HepG2 (cell line): ENCODE measurements around the gene MTA2. TPM values are rescaled to one million over a fixed set of nuclear protein-coding genes. Genes with fewer than 3 reads are reported as not detected.

Experiments used
- ATAC-seq: fragments of 200-7000 bp; cut with Tn5 transposase; 3 replicates; pipeline ENCODE4 v1.9.1; 2020; ENCODE audit warnings: mild to moderate bottlenecking, moderate library complexity
- BruUV-seq: library from RNA; stranded (reverse); fragments of 400-500 nt; replicated peaks from 2 replicates; lab custom pipeline; 2021; lab: Mats Ljungman, UMichigan
- CTCF ChIA-PET: fragments of 300-600 bp; formaldehyde crosslinking; extraction: SDS; loops from one replicate; lab custom pipeline; 2021; ENCODE audit warnings: low total read pairs, inconsistent platforms, low intra/inter-chr PET ratio; lab: Yijun Ruan, JAX
- POLR2A ChIA-PET: fragments of 350-600 bp; sonication (Branson Sonifier 250); formaldehyde crosslinking; loops from one replicate; lab custom pipeline; 2020; ENCODE audit warnings: antibody characterized with exemption, inconsistent platforms; lab: Yijun Ruan, JAX
- DNase-seq: peaks from one replicate; pipeline ENCODE4 v3.0.0-alpha.2; 2015; ENCODE audit warnings: low spot score
- FAIRE-seq: peaks from 3 replicates; lab custom pipeline; 2011; peaks lifted over from hg19 to GRCh38; lab: Jason Lieb, UNC
- H2AFZ ChIP-seq: one replicate; pipeline ENCODE4 v1.6.1; 2011; ENCODE audit warnings: low read length, inconsistent platforms
- H3K27ac ChIP-seq: fragments of 300-600 bp; 3 replicates; pipeline ENCODE4 v1.8.0; 2011; ENCODE audit warnings: mixed run types, mild to moderate bottlenecking, mixed read lengths, low read length, inconsistent platforms; ENCODE audit not compliant: insufficient read depth; ENCODE audit errors: extremely low read length
- H3K27me3 ChIP-seq, 2 experiments: fragments of 200-600 bp in 1 of 2; 2 replicates in 1 of 2; 3 replicates in 1 of 2; pipeline versions ENCODE4 v1.6.0 to v1.8.0; 2011; ENCODE audit warnings: low read length in 2 of 2, mild to moderate bottlenecking in 2 of 2, moderate library complexity in 2 of 2, inconsistent platforms in 1 of 2; ENCODE audit not compliant: insufficient read depth in 2 of 2, control insufficient read depth in 1 of 2
- H3K36me3 ChIP-seq, 2 experiments: fragments of 200-600 bp in 1 of 2; replicated peaks in 1 of 2; 2 replicates in 1 of 2; 3 replicates in 1 of 2; pipeline versions ENCODE4 v1.5.1 to v1.8.0; 2011; ENCODE audit warnings: low read length in 2 of 2, inconsistent platforms in 1 of 2; ENCODE audit not compliant: insufficient read depth in 2 of 2, control insufficient read depth in 1 of 2
- H3K4me1 ChIP-seq: 2 replicates; pipeline ENCODE4 v1.5.1; 2012; ENCODE audit warnings: low read length, inconsistent platforms; ENCODE audit not compliant: insufficient read depth
- H3K4me2 ChIP-seq: 2 replicates; pipeline ENCODE4 v1.6.0; 2011; ENCODE audit warnings: low read depth, low read length, inconsistent platforms
- H3K4me3 ChIP-seq, 3 experiments: fragments of 200-600 bp in 1 of 3; sonication (generic), shearing (Covaris generic) in 1 of 3; replicated peaks in 1 of 3; 2 replicates each; pipeline ENCODE4 v1.5.1; 2011 to 2016; ENCODE audit warnings: low read length in 3 of 3, inconsistent platforms in 2 of 3, low read depth in 2 of 3, mild to moderate bottlenecking in 2 of 3, control low read depth in 1 of 3, mixed read lengths in 1 of 3; ENCODE audit not compliant: insufficient read depth in 1 of 3
- H3K79me2 ChIP-seq: one replicate; pipeline ENCODE4 v1.6.1; 2011; ENCODE audit warnings: low read length, inconsistent platforms; ENCODE audit not compliant: insufficient read depth
- H3K9ac ChIP-seq: 2 replicates; pipeline ENCODE4 v1.6.0; 2011; ENCODE audit warnings: mild to moderate bottlenecking, low read depth, low read length, inconsistent platforms; ENCODE audit not compliant: insufficient read depth
- H3K9me3 ChIP-seq: 2 replicates; pipeline ENCODE4 v1.5.1; 2012; ENCODE audit warnings: mild to moderate bottlenecking, low read length
- H4K20me1 ChIP-seq: 2 replicates; pipeline ENCODE4 v1.6.0; 2011; ENCODE audit warnings: inconsistent platforms, mild to moderate bottlenecking, low read length, moderate library complexity; ENCODE audit not compliant: insufficient read depth
- FOXM1 ChIP-seq: sonication (generic); formaldehyde crosslinking; IDR thresholded peaks from 2 replicates; pipeline ENCODE4 v1.5.0; 2020; ENCODE audit warnings: missing genetic modification reagents
- HMGXB3 ChIP-seq: sonication (generic); formaldehyde crosslinking; IDR thresholded peaks from 2 replicates; pipeline ENCODE4 v1.4.0; 2020; ENCODE audit warnings: missing genetic modification reagents, borderline replicate concordance
- HOXA9 ChIP-seq: sonication (generic); formaldehyde crosslinking; IDR thresholded peaks from 2 replicates; pipeline ENCODE4 v1.8.1; 2022; ENCODE audit warnings: missing genetic modification reagents, mild to moderate bottlenecking, moderate library complexity, borderline replicate concordance
- MAX ChIP-seq: IDR thresholded peaks from 2 replicates; pipeline ENCODE4 v1.6.1; 2012; ENCODE audit warnings: inconsistent platforms
- PCBP2 ChIP-seq: fragments of 200-400 bp; formaldehyde crosslinking; optimal IDR thresholded peaks from 2 replicates; pipeline ENCODE3; 2018; ENCODE audit warnings: low read length, low read depth; ENCODE audit not compliant: poor library complexity, severe bottlenecking
- RFXANK ChIP-seq: IDR thresholded peaks from 2 replicates; pipeline ENCODE4 v1.6.1; 2016
- SMYD3 ChIP-seq: sonication (generic); formaldehyde crosslinking; IDR thresholded peaks from 2 replicates; pipeline ENCODE4 v1.8.1; 2023; ENCODE audit warnings: mild to moderate bottlenecking, missing genetic modification reagents
- ZNF12 ChIP-seq: sonication (generic); formaldehyde crosslinking; IDR thresholded peaks from 2 replicates; pipeline ENCODE4 v1.5.0; 2020; ENCODE audit warnings: missing genetic modification reagents
- ZNF501 ChIP-seq: sonication (generic); formaldehyde crosslinking; IDR thresholded peaks from 2 replicates; pipeline ENCODE4 v1.5.1; 2020; ENCODE audit warnings: mild to moderate bottlenecking, moderate library complexity, missing genetic modification reagents
- ZNF839 ChIP-seq: sonication (generic); formaldehyde crosslinking; IDR thresholded peaks from 2 replicates; pipeline ENCODE4 v1.4.0; 2020; ENCODE audit warnings: missing genetic modification reagents, mild to moderate bottlenecking, borderline replicate concordance
- ZSCAN21 ChIP-seq: sonication (generic); formaldehyde crosslinking; IDR thresholded peaks from 2 replicates; pipeline ENCODE4 v1.8.0; 2022; ENCODE audit warnings: mild to moderate bottlenecking, missing genetic modification reagents, moderate library complexity, borderline replicate concordance
- WGBS: methylation state at CpG from one replicate; pipeline ENCODE4 v1.1.6; 2017; ENCODE audit warnings: low lambda C conversion rate; 5-methylcytosine and 5-hydroxymethylcytosine counted together
- in situ Hi-C: cut with HindIII; loops from 2 replicates; pipeline ENCODE4 v1.10.0; 2017; ENCODE audit warnings: low pct_unique_long_range_greater_than_20kb; ENCODE audit not compliant: extremely low pct_ligation_motif_present
- intact Hi-C: fragments of 100-400 bp; cut with micrococcal nuclease; formaldehyde crosslinking; loops from one replicate; pipeline ENCODE4 v1.10.0; 2022; ENCODE audit not compliant: unreplicated experiment
- polyA plus RNA-seq, 8 experiments: library from polyadenylated mRNA; depleted of rRNA in 3 of 8; stranded (reverse) in 7 of 8; unstranded in 1 of 8; fragments of >200 nt; fragmentation: Illumina TruSeq in 4 of 8; extraction: Trizol in 4 of 8; gene quantifications; 2 replicates each; pipeline versions ENCODE4 v1.2.1 to v1.2.3, GENCODE V29; 2011 to 2016; ENCODE audit warnings: low read depth in 4 of 8, missing spikeins in 1 of 8, mixed read lengths in 1 of 8; ENCODE audit not compliant: insufficient read depth in 1 of 8
- total RNA-seq, 5 experiments: library from RNA; depleted of rRNA; stranded (reverse); fragments of >200 nt; fragmentation: Illumina TruSeq; extraction: Trizol; gene quantifications; 2 replicates each; pipeline ENCODE4 v1.2.3, GENCODE V29; 2016; ENCODE audit warnings: low read depth in 1 of 5
- TF ChIP-seq, protein P1 (sequence below): sonication (generic); formaldehyde crosslinking; IDR thresholded peaks from 2 replicates; pipeline ENCODE4 v1.4.0; 2020; ENCODE audit warnings: missing genetic modification reagents

Gene MTA2
- total and polyA plus RNA-seq, 2 of the 13 experiments (the other 11 are each of a cell fraction or from before 2014, with no cell fraction given), result 14.0 to 70.0 TPM

DNA sequence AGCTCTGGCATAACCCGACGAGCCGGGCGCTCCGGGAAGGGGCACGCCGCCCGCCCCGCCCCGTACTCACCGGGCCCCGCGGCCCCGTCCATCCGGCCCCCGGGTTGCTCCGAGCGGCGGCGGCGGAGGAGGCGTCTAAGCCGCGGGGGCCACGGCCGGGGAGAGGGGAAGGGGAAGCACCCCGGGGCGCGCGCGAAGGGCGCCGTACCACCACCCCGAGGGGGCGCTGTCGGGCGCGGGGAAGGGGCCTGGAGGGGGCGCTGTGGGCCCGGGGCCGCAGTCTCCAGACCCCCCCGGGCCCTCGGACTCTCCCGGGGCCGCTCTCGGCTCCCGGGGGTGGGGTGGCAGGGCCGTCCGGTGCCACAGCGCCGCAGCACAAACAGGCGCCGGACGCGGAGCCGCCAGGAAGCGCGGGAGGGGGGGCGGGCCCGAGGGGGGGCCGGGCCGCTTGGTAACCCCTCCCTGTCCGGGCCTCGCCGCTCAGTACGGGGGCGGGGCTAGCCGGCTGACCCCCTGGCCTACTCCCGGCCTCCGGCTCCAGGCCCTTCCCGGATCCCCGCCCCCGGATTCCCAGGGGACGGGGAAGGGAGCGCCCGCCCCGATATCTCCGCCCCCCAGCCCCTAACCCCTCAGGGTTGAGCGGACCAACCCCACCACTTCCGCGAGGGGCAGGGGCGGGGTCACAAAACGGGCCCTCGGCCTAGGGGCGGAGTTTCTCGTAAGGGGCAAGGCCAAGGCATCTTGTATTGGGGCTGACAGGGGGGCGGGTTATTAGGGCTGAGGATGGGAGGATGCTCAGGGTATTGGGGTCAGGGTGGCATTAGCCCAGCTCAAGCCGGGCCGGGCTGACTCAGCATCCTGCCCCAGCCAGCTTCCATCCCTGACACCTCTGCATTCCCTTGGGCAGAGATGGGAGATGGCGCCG lies 11.0 kb upstream of the MTA2 start, which contains the start of the genes EML3 and ROM1 (continued):
- TF ChIP-seq HMGXB3 (CRISPR knock-in tag) (0 out of 2 replicates have a peak, but pooled peaks have one; percentile 39), PCBP2 (no peak)

DNA sequence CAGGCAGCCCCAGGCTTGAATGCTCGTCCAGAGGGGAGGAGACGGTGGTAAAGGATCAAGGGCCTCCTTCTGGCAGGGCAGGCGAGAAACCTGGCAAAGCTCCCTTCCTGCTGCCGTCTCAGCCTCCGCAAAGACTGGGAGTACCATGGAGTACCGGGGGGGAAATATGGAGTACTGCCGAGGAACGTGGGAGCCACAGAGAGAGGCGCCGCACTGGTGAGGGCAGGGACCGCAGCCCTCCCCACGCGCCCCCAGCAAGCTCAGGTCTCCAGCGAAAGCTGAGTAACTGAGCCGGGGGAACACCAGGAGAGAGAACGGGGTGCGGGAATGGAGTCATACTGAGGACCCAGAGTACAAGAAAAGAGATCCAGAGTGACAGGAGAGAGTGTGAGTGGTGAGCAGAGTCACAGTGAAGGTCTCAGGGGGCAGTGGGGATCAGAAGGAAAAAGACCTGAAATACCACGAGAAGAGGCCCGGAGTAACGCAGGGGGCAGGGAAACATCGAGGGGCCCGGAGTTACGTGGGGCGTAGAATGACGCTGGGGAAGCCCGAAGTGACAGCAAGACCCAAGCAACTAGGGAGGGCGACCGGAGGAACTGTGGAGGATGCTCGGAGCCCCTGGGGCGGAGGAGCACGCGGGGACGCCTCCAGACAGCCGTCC lies 10.2 kb upstream of the MTA2 start:
- FAIRE-seq (no peak), ATAC-seq (peak; percentile 22), DNase-seq (no peak)
- intact Hi-C loops (loop anchor here (5.0 kb wide), 1 partner anchor 40 kb away; the partner anchor contains the start of gene INTS5), in situ Hi-C loops (no loop called here)
- Histone ChIP-seq H3K9me3 (no peaks in the 10 kb centered on the region), H3K9ac (peak overlapping the region; percentile 80), H3K27ac (peak overlapping the region; percentile 64), H3K79me2 (peaks cover 2% of the 10 kb centered on the region), H3K4me3 (peak overlapping the region; percentile 77 to 93 (median 77)), H3K36me3 (no peaks in the 10 kb centered on the region), H2AFZ (peak overlapping the region; percentile 76), H4K20me1 (no peaks in the 10 kb centered on the region), H3K27me3 (no peaks in the 10 kb centered on the region; a peak in 1 of 5 replicates), H3K4me2 (peak overlapping the region; percentile 96), H3K4me1 (peaks cover 58% of the 10 kb centered on the region)
- POLR2A ChIA-PET, result interaction anchor here (0.7 to 4.0 kb wide), 13 partner anchors 10 to 230 kb away, joined by 3 to 39 read pairs (median 6); partner anchors contain the start of genes B3GAT3, C11orf98, CSKMT and EEF1G
- CTCF ChIA-PET, result interaction anchor here (1.4 to 2.3 kb wide), 3 partner anchors 10 to 83 kb away, joined by 4 to 14 read pairs (median 6); partner anchors contain the start of genes B3GAT3 and TUT1
- WGBS, result 2% methylated on average over 26 of the region's 34 CpGs
- BruUV-seq, result no TSS peak
- 0 out of 2 replicates have a peak, but pooled peaks have one; percentile 31 for TF ChIP-seq ZSCAN21 (CRISPR knock-in tag)
- TF ChIP-seq RFXANK, result no peak
- TF ChIP-seq, protein P1, sequence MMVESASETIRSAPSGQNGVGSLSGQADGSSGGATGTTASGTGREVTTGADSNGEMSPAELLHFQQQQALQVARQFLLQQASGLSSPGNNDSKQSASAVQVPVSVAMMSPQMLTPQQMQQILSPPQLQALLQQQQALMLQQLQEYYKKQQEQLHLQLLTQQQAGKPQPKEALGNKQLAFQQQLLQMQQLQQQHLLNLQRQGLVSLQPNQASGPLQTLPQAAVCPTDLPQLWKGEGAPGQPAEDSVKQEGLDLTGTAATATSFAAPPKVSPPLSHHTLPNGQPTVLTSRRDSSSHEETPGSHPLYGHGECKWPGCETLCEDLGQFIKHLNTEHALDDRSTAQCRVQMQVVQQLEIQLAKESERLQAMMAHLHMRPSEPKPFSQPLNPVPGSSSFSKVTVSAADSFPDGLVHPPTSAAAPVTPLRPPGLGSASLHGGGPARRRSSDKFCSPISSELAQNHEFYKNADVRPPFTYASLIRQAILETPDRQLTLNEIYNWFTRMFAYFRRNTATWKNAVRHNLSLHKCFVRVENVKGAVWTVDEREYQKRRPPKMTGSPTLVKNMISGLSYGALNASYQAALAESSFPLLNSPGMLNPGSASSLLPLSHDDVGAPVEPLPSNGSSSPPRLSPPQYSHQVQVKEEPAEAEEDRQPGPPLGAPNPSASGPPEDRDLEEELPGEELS (CRISPR knock-in tag), result no peak
- TF ChIP-seq ZNF12 (CRISPR knock-in tag), result no peak
- 0 out of 2 replicates have a peak, but pooled peaks have one; percentile 51 for TF ChIP-seq HOXA9 (CRISPR knock-in tag)
- peak; percentile 47 for TF ChIP-seq MAX
- TF ChIP-seq ZNF501 (CRISPR knock-in tag), result 0 out of 2 replicates have a peak, but pooled peaks have one; percentile 17
- no peak for TF ChIP-seq FOXM1
- TF ChIP-seq SMYD3 (CRISPR knock-in tag), result no peak
- TF ChIP-seq ZNF839, result no peak
